Measurements from ENCODE around the gene PLS1.
"Not testable (repeated sequence)": the region's sequence is repeated elsewhere in the genome, so short reads cannot be mapped to it uniquely, and the experiment has no call there.

PLS1 gene

GRCh38 chr3:142709207-142709606 is 113.0 kb downstream of the PLS1 start:
- Histone ChIP-seq H3K9me3 (ENCODE audit: control insufficient read depth in 2 of 2, low read length in 2 of 2) (no peaks in the 10 kb centered on the region), H3K27ac (ENCODE audit: low read depth in 2 of 2, low read length in 2 of 2) (no peak overlapping the region), H3K9ac (ENCODE audit: low read depth in 1 of 2, low read length in 2 of 2) (no peak overlapping the region), H3K27me3 (ENCODE audit: control insufficient read depth in 2 of 2, insufficient read depth in 2 of 2, low read length in 2 of 2) (no peaks in the 10 kb centered on the region), H3K4me1 (ENCODE audit: control insufficient read depth in 2 of 2, insufficient read depth in 2 of 2, low read length in 2 of 2) (no peaks in the 10 kb centered on the region), H3K36me3 (ENCODE audit: control insufficient read depth in 2 of 2, insufficient read depth in 2 of 2, low read length in 2 of 2) (peaks cover 19 to 24% of the 10 kb centered on the region in 2 donors), H3K4me3 (ENCODE audit: low read length in 2 of 2) (no peak overlapping the region)

- H3K4me3 ChIP-seq (ENCODE audit: low read length in 2 of 2); H3K27ac ChIP-seq (ENCODE audit: low read depth in 2 of 2, low read length in 2 of 2); H3K9me3 ChIP-seq (ENCODE audit: control insufficient read depth in 2 of 2, low read length in 2 of 2); H3K9ac ChIP-seq (ENCODE audit: low read depth in 1 of 2, low read length in 2 of 2); H3K4me1 ChIP-seq (ENCODE audit: control insufficient read depth in 2 of 2, insufficient read depth in 2 of 2, low read length in 2 of 2); H3K27me3 ChIP-seq (ENCODE audit: control insufficient read depth in 2 of 2, insufficient read depth in 2 of 2, low read length in 2 of 2): not testable (repeated sequence)
- peaks cover 7 to 14% of the 10 kb centered on the region in 2 donors for H3K36me3 ChIP-seq (ENCODE audit: control insufficient read depth in 2 of 2, insufficient read depth in 2 of 2, low read length in 2 of 2)
Observed at GRCh38 chr3:142714882-142715281, 118.7 kb downstream of the PLS1 start.

- Histone ChIP-seq H3K36me3 (ENCODE audit: control insufficient read depth in 2 of 2, insufficient read depth in 2 of 2, low read length in 2 of 2) (peaks cover 7 to 14% of the 10 kb centered on the region in 2 donors), H3K4me3 (ENCODE audit: low read length in 2 of 2) (no peak overlapping the region), H3K27ac (ENCODE audit: low read depth in 2 of 2, low read length in 2 of 2) (no peak overlapping the region), H3K9ac (ENCODE audit: low read depth in 1 of 2, low read length in 2 of 2) (no peak overlapping the region), H3K9me3 (ENCODE audit: control insufficient read depth in 2 of 2, low read length in 2 of 2) (no peaks in the 10 kb centered on the region), H3K4me1 (ENCODE audit: control insufficient read depth in 2 of 2, insufficient read depth in 2 of 2, low read length in 2 of 2) (no peaks in the 10 kb centered on the region), H3K27me3 (ENCODE audit: control insufficient read depth in 2 of 2, insufficient read depth in 2 of 2, low read length in 2 of 2) (no peaks in the 10 kb centered on the region)
Observed at GRCh38 chr3:142716102-142716501, 119.9 kb downstream of the PLS1 start.

- H3K36me3 ChIP-seq (ENCODE audit: control insufficient read depth in 2 of 2, insufficient read depth in 2 of 2, low read length in 2 of 2) = no peaks in the 10 kb centered on the region
- peaks cover 9 to 19% of the 10 kb centered on the region in 2 donors for H3K27me3 ChIP-seq (ENCODE audit: control insufficient read depth in 2 of 2, insufficient read depth in 2 of 2, low read length in 2 of 2)
- peaks cover 5 to 7% of the 10 kb centered on the region in 2 donors for H3K4me1 ChIP-seq (ENCODE audit: control insufficient read depth in 2 of 2, insufficient read depth in 2 of 2, low read length in 2 of 2)
- H3K4me3 ChIP-seq (ENCODE audit: low read length in 2 of 2) = peak overlapping the region; percentile 83 to 84
- no peak overlapping the region for H3K27ac ChIP-seq (ENCODE audit: low read depth in 2 of 2, low read length in 2 of 2)
- no peak overlapping the region for H3K9ac ChIP-seq (ENCODE audit: low read depth in 1 of 2, low read length in 2 of 2)
- H3K9me3 ChIP-seq (ENCODE audit: control insufficient read depth in 2 of 2, low read length in 2 of 2) = no peaks in the 10 kb centered on the region
Observed at GRCh38 chr3:142723665-142723967, 127.4 kb downstream of the PLS1 start.

GRCh38 chr3:142723968-142724681 is 127.9 kb downstream of the PLS1 start, which contains the start of gene TRPC1:
Gene TRPC1 (plus strand): TSS chr3:142724034. CDS start chr3:142724560, 526 bp downstream.
- H3K27ac ChIP-seq (ENCODE audit: low read depth in 2 of 2, low read length in 2 of 2) = peak within 1 kb of the TSS; percentile 74 to 75
- no peaks in the 10 kb centered on the region for H3K36me3 ChIP-seq (ENCODE audit: control insufficient read depth in 2 of 2, insufficient read depth in 2 of 2, low read length in 2 of 2)
- no peaks in the 10 kb centered on the region for H3K9me3 ChIP-seq (ENCODE audit: control insufficient read depth in 2 of 2, low read length in 2 of 2)
- H3K4me3 ChIP-seq (ENCODE audit: low read length in 2 of 2) = peak within 1 kb of the TSS; percentile 83 to 84
- H3K27me3 ChIP-seq (ENCODE audit: control insufficient read depth in 2 of 2, insufficient read depth in 2 of 2, low read length in 2 of 2) = peaks cover 9 to 19% of the 10 kb centered on the region in 2 donors
- H3K4me1 ChIP-seq (ENCODE audit: control insufficient read depth in 2 of 2, insufficient read depth in 2 of 2, low read length in 2 of 2) = peaks cover 5 to 7% of the 10 kb centered on the region in 2 donors
- peak within 1 kb of the TSS; percentile 65 to 81 for H3K9ac ChIP-seq (ENCODE audit: low read depth in 1 of 2, low read length in 2 of 2)

- Histone ChIP-seq H3K36me3 (ENCODE audit: control insufficient read depth in 2 of 2, insufficient read depth in 2 of 2, low read length in 2 of 2) (no peaks in the 10 kb centered on the region), H3K9ac (ENCODE audit: low read depth in 1 of 2, low read length in 2 of 2) (peak overlapping the region; percentile 60 to 81), H3K4me3 (ENCODE audit: low read length in 2 of 2) (peak overlapping the region; percentile 83 to 84), H3K27me3 (ENCODE audit: control insufficient read depth in 2 of 2, insufficient read depth in 2 of 2, low read length in 2 of 2) (peaks cover 9 to 19% of the 10 kb centered on the region in 2 donors), H3K27ac (ENCODE audit: low read depth in 2 of 2, low read length in 2 of 2) (peak overlapping the region; percentile 74 to 75), H3K4me1 (ENCODE audit: control insufficient read depth in 2 of 2, insufficient read depth in 2 of 2, low read length in 2 of 2) (peaks cover 5 to 7% of the 10 kb centered on the region in 2 donors), H3K9me3 (ENCODE audit: control insufficient read depth in 2 of 2, low read length in 2 of 2) (no peaks in the 10 kb centered on the region)
Observed at GRCh38 chr3:142724682-142725356, 128.6 kb downstream of the PLS1 start.

GRCh38 chr3:142725357-142725739 is 129.2 kb downstream of the PLS1 start:
- no peak overlapping the region for H3K9ac ChIP-seq (ENCODE audit: low read depth in 1 of 2, low read length in 2 of 2)
- peaks cover 9 to 19% of the 10 kb centered on the region in 2 donors for H3K27me3 ChIP-seq (ENCODE audit: control insufficient read depth in 2 of 2, insufficient read depth in 2 of 2, low read length in 2 of 2)
- H3K27ac ChIP-seq (ENCODE audit: low read depth in 2 of 2, low read length in 2 of 2) = no peak overlapping the region
- no peaks in the 10 kb centered on the region for H3K9me3 ChIP-seq (ENCODE audit: control insufficient read depth in 2 of 2, low read length in 2 of 2)
- H3K4me1 ChIP-seq (ENCODE audit: control insufficient read depth in 2 of 2, insufficient read depth in 2 of 2, low read length in 2 of 2) = peaks cover 5 to 7% of the 10 kb centered on the region in 2 donors
- peak overlapping the region in 1 of 2 donors; percentile 84 for H3K4me3 ChIP-seq (ENCODE audit: low read length in 2 of 2)
- no peaks in the 10 kb centered on the region for H3K36me3 ChIP-seq (ENCODE audit: control insufficient read depth in 2 of 2, insufficient read depth in 2 of 2, low read length in 2 of 2)

- Histone ChIP-seq H3K27me3 (ENCODE audit: control insufficient read depth in 2 of 2, insufficient read depth in 2 of 2, low read length in 2 of 2) (peaks cover 9 to 19% of the 10 kb centered on the region in 2 donors), H3K4me3 (ENCODE audit: low read length in 2 of 2) (no peak overlapping the region), H3K9me3 (ENCODE audit: control insufficient read depth in 2 of 2, low read length in 2 of 2) (no peaks in the 10 kb centered on the region), H3K36me3 (ENCODE audit: control insufficient read depth in 2 of 2, insufficient read depth in 2 of 2, low read length in 2 of 2) (no peaks in the 10 kb centered on the region), H3K27ac (ENCODE audit: low read depth in 2 of 2, low read length in 2 of 2) (no peak overlapping the region), H3K4me1 (ENCODE audit: control insufficient read depth in 2 of 2, insufficient read depth in 2 of 2, low read length in 2 of 2) (peaks cover 5 to 7% of the 10 kb centered on the region in 2 donors), H3K9ac (ENCODE audit: low read depth in 1 of 2, low read length in 2 of 2) (no peak overlapping the region)
Observed at GRCh38 chr3:142726017-142726416, 129.8 kb downstream of the PLS1 start.

- Histone ChIP-seq H3K4me3 (ENCODE audit: low read length in 2 of 2) (no peak overlapping the region), H3K4me1 (ENCODE audit: control insufficient read depth in 2 of 2, insufficient read depth in 2 of 2, low read length in 2 of 2) (no peaks in the 10 kb centered on the region), H3K9ac (ENCODE audit: low read depth in 1 of 2, low read length in 2 of 2) (no peak overlapping the region), H3K27ac (ENCODE audit: low read depth in 2 of 2, low read length in 2 of 2) (no peak overlapping the region), H3K36me3 (ENCODE audit: control insufficient read depth in 2 of 2, insufficient read depth in 2 of 2, low read length in 2 of 2) (no peaks in the 10 kb centered on the region), H3K27me3 (ENCODE audit: control insufficient read depth in 2 of 2, insufficient read depth in 2 of 2, low read length in 2 of 2) (no peaks in the 10 kb centered on the region), H3K9me3 (ENCODE audit: control insufficient read depth in 2 of 2, low read length in 2 of 2) (no peaks in the 10 kb centered on the region)
Observed at GRCh38 chr3:142732066-142732465, 135.9 kb downstream of the PLS1 start.

- no peak overlapping the region for H3K27ac ChIP-seq (ENCODE audit: low read depth in 2 of 2, low read length in 2 of 2)
- no peaks in the 10 kb centered on the region for H3K27me3 ChIP-seq (ENCODE audit: control insufficient read depth in 2 of 2, insufficient read depth in 2 of 2, low read length in 2 of 2)
- no peak overlapping the region for H3K4me3 ChIP-seq (ENCODE audit: low read length in 2 of 2)
- H3K36me3 ChIP-seq (ENCODE audit: control insufficient read depth in 2 of 2, insufficient read depth in 2 of 2, low read length in 2 of 2) = no peaks in the 10 kb centered on the region
- no peak overlapping the region for H3K9ac ChIP-seq (ENCODE audit: low read depth in 1 of 2, low read length in 2 of 2)
- no peaks in the 10 kb centered on the region for H3K4me1 ChIP-seq (ENCODE audit: control insufficient read depth in 2 of 2, insufficient read depth in 2 of 2, low read length in 2 of 2)
- H3K9me3 ChIP-seq (ENCODE audit: control insufficient read depth in 2 of 2, low read length in 2 of 2) = no peaks in the 10 kb centered on the region
Observed at GRCh38 chr3:142734834-142735233, 138.6 kb downstream of the PLS1 start.
